Colonic mucosa (tissue), 4 donors: Measurements from ENCODE around the gene IL1RAP. TPM values are rescaled to one million over a fixed set of nuclear protein-coding genes. Genes with fewer than 3 reads are reported as not detected.

Experiments
- DNase-seq: peaks from one replicate; pipeline ENCODE4 v3.0.0-alpha.2; 2020
- H3K27ac ChIP-seq: fragments of 200-600 bp; one replicate; pipeline ENCODE4 v1.8.0; 2021
- H3K27me3 ChIP-seq: fragments of 200-600 bp; one replicate; pipeline ENCODE4 v1.8.0; 2021
- H3K36me3 ChIP-seq: fragments of 200-600 bp; one replicate; pipeline ENCODE4 v1.8.0; 2021
- H3K4me1 ChIP-seq: fragments of 200-600 bp; one replicate; pipeline ENCODE4 v1.8.0; 2021; ENCODE audit warnings: mild to moderate bottlenecking
- H3K4me3 ChIP-seq: fragments of 200-600 bp; one replicate; pipeline ENCODE4 v1.8.0; 2021
- H3K9ac ChIP-seq, 2 donors: one replicate each; pipeline ENCODE4 v1.7.0; 2013; ENCODE audit warnings: control low read depth in 2 of 2, low read depth in 2 of 2, low read length in 2 of 2
- H3K9me3 ChIP-seq: fragments of 200-600 bp; one replicate; pipeline ENCODE4 v1.8.0; 2021
- CTCF ChIP-seq: fragments of 200-600 bp; IDR thresholded peaks from one replicate; pipeline ENCODE4 v1.8.0; 2022; ENCODE audit warnings: antibody characterized with exemption, mild to moderate bottlenecking
- intact Hi-C: fragments of 100-400 bp; cut with DNase I; formaldehyde crosslinking; loops from one replicate; pipeline ENCODE4 v1.14.1; 2022
- total RNA-seq, 2 donors: library from RNA; stranded (reverse); fragmentation: NEBNext Ultra II Directional in 1 of 2; extraction: Animal tissue kit (Norgen Biotek cat#: 25700) in 1 of 2; gene quantifications; one replicate each; pipeline ENCODE4 v1.2.1, GENCODE V29; 2021
- donor health status: healthy.
- donor health status: DM: no; HTN: no; CAD: no.
- donor health status: DM: no; HTN: no; CAD: no.

Gene IL1RAP
- total RNA-seq, 2 donors from 2014 or later, result 3.9 to 5.0 TPM

- Histone ChIP-seq H3K36me3 (no peaks in the 10 kb centered on the region), H3K4me3 (no peak overlapping the region), H3K9me3 (no peaks in the 10 kb centered on the region), H3K9ac (no peak overlapping the region), H3K27me3 (no peaks in the 10 kb centered on the region), H3K27ac (no peak overlapping the region), H3K4me1 (no peaks in the 10 kb centered on the region)
- intact Hi-C loops, result no loop called here
- no peak for TF ChIP-seq CTCF
- DNase-seq, result no peak
These were observed 14.8 kb downstream of the IL1RAP start for GRCh38 chr3:190528706-190529105.

GRCh38 chr3:190531406-190531805 is 17.5 kb downstream of the IL1RAP start:
- Histone ChIP-seq H3K36me3 (no peaks in the 10 kb centered on the region), H3K27me3 (no peaks in the 10 kb centered on the region), H3K27ac (no peak overlapping the region), H3K4me1 (no peaks in the 10 kb centered on the region), H3K9me3 (no peaks in the 10 kb centered on the region), H3K4me3 (no peak overlapping the region), H3K9ac (no peak overlapping the region)
- DNase-seq, result no peak
- no peak for TF ChIP-seq CTCF
- intact Hi-C loops, result no loop called here

GRCh38 chr3:190532731-190533203 is 18.9 kb downstream of the IL1RAP start:
- no peak for DNase-seq
- no peak overlapping the region for H3K9ac ChIP-seq
- H3K4me1 ChIP-seq, result no peaks in the 10 kb centered on the region
- intact Hi-C loops, result no loop called here
- no peaks in the 10 kb centered on the region for H3K9me3 ChIP-seq
- H3K36me3 ChIP-seq, result no peaks in the 10 kb centered on the region
- H3K27ac ChIP-seq, result no peak overlapping the region
- H3K4me3 ChIP-seq, result no peak overlapping the region
- no peaks in the 10 kb centered on the region for H3K27me3 ChIP-seq
- TF ChIP-seq CTCF, result no peak

DNA sequence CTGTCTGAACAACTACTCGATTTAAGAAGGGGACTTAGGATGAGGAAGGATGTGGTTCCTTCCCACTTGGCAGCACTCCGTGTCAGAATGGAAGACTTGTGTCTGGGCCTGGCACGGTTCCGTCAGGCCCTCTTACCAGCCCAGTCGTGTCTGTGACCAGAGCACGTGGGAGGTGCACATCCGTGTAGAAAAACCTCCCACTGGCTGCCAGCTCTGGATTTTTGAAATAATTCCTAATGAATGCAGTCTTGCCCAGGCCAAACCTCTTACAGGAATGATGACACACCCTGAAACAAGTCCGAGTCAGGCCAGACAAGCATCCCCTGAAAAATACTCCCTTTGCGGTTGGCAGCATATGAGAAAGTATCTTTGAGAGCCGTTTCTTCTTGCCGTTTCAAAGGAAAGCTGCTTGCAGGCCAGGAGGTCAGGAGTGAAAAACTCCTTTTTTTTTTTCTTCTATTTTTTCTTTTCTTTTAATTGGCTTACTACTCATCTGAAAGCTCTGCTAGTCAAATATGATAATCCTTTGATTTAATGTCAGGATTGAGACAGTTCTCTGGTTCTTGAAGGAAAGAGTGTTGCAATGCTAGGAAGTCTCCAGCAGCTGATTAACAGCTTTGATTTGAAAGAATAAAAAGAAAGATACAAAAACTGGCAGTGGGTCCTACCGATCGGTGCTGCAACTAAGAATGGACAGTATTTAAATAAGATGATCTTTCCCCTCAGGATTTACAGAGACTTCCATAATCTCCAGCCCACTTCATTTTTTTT is 19.8 kb downstream of the IL1RAP start:
- Histone ChIP-seq H3K9ac (no peak overlapping the region), H3K4me1 (no peaks in the 10 kb centered on the region), H3K36me3 (no peaks in the 10 kb centered on the region), H3K4me3 (no peak overlapping the region), H3K27ac (no peak overlapping the region), H3K9me3 (no peaks in the 10 kb centered on the region), H3K27me3 (no peaks in the 10 kb centered on the region)
- intact Hi-C loops, result no loop called here
- no peak for TF ChIP-seq CTCF
- peak; percentile 22 for DNase-seq

GRCh38 chr3:190534386-190534785 is 20.5 kb downstream of the IL1RAP start:
- Histone ChIP-seq H3K4me1 (no peaks in the 10 kb centered on the region), H3K9ac (no peak overlapping the region), H3K9me3 (no peaks in the 10 kb centered on the region), H3K27ac (no peak overlapping the region), H3K27me3 (no peaks in the 10 kb centered on the region), H3K4me3 (no peak overlapping the region), H3K36me3 (no peaks in the 10 kb centered on the region)
- DNase-seq, result no peak
- intact Hi-C loops, result no loop called here
- TF ChIP-seq CTCF, result no peak
